ENCODE measurements around the gene IFI16.

IFI16 gene

DNA sequence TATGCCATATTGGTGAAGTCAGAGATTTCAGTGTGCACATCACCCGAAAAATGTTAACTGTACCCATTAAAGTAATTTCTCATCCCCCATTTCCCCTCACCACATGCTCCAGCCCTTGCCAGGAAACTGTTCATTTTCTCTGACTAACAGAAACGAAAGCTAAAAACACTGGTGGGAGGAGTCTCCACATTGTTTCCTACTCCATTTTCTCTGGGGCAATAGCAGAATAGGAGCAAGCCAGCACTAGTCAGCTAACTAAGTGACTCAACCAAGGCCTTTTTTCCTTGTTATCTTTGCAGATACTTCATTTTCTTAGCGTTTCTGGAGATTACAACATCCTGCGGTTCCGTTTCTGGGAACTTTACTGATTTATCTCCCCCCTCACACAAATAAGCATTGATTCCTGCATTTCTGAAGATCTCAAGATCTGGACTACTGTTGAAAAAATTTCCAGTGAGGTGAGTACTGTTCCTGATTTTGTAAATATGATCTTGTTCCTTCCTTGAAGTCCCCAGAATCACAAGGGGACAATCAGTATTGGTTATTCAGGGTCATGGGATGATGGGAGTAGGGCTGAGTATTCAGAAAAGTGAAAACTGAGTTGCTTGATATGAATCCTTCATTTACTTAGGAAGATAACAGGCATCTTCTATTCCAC lies at the start of gene IFI16:
IFI16 (plus strand) TSS at position 204 of the 658 bp plus-strand sequence. CDS start 4,774 bp downstream, outside the sequence.
- DNase-seq (ENCODE audit: insufficient read length, low spot score) (peak; percentile 59), FAIRE-seq (no peak)

DNA sequence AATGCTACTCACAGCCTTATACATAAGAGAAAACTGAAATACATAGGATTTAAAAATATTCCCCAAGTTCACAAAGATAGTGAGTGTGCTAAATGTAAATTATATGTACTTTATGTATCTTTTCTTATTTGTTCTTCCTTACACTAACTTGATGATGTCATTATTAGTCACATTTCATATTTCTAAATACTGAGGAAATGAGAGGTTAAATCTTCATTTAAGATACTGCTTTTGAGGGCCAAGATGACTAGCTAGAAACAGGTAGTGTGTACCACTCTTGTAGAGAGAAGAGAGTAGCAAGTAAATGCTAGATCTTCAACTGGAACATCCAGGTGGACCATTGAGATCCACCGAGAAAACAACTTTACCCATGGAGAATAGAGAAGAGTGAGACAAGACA lies 48.5 kb upstream of the IFI16 start:
- FAIRE-seq (no peak), DNase-seq (ENCODE audit: insufficient read length, low spot score) (no peak)

DNA sequence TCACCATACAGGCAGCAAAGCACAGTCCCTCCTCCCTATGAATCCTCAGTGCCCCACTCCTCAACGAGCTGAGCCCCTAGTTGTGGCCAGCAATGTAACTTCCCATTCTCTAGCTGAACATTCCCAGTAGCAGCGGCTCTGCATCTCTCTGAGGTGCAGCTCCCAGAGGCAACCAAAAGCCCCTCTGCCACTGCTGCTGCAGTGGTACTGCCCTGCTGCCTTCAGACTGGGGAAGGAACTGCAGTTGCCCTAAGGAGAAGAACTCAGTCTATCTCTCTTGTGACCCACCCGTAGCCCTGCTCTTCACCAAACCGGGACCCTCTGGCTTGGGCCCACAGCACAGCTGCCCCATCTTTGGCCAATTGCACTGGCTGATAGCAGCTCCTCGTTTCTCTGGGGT lies 46.7 kb upstream of the IFI16 start:
- no peak for DNase-seq (ENCODE audit: insufficient read length, low spot score)
- FAIRE-seq = no peak

DNA sequence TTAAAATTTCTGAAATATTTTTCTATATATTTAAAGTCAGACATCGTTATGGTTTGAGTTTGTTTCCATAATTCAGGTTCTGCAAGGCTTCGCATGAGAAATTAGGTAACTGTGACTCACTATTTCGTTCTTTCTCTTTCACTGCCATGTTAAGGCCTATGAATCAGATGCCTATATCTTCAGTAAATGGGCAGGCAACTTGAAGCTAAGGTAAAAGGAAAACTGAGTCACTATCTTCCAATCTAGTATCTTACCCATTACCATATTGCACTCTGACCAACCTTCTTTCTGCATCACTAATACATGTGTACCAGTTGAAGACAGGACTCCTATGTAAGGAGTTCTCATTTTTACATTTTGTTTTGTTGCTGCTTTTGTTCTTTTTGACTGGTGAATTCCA lies 40.5 kb upstream of the IFI16 start:
- FAIRE-seq (no peak), DNase-seq (ENCODE audit: insufficient read length, low spot score) (no peak)

DNA sequence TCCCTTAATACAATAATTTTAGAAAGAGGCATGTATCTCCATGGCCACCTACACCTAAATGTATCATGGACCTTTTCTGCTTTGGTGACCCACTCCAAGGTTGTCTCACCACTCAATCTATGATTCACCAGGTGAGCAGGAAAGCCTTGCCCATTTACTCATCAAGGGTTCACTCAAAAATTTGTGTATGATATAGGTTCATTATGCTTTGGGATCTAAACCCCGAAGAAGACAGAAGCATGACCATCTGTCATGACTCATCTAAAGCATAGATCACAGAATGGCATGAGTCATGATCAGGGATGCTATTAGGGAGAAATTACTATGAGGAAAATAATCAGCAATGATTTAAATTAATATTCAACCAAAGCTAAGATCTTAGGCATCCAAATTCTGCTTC lies 39.9 kb upstream of the IFI16 start:
- no peak for FAIRE-seq
- DNase-seq (ENCODE audit: insufficient read length, low spot score) = no peak

DNA sequence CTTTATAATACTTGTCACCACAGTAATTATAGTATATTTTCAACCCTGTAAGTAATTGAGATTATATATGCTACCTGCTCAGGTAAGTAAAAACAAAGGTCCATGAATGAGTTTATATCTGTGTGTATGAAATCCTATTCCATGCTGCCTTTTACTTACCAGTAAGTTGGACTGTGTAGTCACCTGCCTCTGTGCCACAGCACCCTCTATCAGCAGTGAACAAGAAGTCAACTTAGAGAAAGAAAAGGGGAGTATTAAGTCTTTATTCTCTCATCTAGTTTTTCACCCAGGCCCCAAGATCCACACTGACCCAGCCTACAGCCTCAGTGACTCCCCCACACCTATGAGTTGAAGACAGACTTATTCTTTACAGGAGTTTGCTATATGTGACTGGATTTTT lies 36.9 kb upstream of the IFI16 start:
- DNase-seq (ENCODE audit: insufficient read length, low spot score) = no peak

DNA sequence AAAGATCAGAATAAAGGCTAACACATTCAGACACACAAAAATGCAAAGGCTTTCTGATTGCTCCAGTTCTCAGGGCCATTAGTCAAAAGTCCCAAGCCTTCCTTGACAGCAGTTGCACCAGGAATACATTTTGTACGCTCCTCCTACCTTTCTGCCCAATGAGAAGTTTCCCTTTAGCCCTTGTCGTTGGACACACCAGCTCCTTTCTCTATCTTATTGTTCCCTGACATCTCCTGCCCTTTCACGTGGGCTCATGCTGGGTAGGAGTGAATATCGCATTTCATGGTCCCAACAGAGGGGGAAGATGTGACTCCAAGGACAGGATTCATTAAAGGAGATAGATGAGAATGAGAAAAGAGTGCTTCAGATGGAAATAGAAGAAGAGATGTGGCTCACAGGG lies 33.5 kb upstream of the IFI16 start:
- no peak for FAIRE-seq
- DNase-seq (ENCODE audit: insufficient read length, low spot score) = no peak

More for the DNA sequence above, 36.9 kb upstream of the IFI16 start:
- FAIRE-seq = no peak

DNA sequence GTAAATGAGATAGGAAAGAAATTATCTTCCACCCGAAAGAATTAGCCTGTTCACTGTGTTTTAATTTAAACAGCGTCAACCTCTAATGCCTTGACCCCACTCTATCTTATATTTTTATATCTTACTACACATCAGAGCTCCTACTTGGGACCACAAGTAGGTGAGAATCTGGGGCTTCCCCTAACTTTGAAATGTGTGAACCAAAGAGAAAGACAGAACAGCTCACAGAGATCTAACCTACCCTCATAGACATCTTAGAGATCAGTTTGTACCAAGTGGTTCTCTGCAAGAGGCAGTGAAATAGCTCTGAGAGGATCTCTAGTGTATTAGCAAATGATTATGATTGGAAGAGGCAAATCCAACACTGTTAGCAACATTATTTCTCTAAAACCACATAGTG lies 31.0 kb upstream of the IFI16 start:
- FAIRE-seq = no peak
- DNase-seq (ENCODE audit: insufficient read length, low spot score) = no peak

DNA sequence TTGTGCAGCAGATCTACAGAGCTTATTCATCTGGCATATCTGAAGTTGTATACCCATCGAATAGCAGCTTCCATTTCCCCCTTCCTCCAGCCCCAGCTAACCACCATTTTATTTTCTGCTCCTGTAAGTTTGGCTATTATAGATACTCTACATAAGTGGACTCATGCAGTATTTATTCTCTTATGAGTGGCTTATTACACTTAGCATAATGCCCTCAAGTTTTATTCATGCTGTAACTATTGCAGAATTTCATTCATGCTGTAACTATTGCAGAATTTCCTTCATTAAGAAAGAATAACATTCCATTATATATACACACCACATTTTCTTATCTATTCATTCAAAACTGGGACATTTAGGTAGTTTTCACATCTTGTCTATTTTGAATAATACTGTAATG lies 30.5 kb upstream of the IFI16 start:
- FAIRE-seq (no peak), DNase-seq (ENCODE audit: insufficient read length, low spot score) (no peak)

DNA sequence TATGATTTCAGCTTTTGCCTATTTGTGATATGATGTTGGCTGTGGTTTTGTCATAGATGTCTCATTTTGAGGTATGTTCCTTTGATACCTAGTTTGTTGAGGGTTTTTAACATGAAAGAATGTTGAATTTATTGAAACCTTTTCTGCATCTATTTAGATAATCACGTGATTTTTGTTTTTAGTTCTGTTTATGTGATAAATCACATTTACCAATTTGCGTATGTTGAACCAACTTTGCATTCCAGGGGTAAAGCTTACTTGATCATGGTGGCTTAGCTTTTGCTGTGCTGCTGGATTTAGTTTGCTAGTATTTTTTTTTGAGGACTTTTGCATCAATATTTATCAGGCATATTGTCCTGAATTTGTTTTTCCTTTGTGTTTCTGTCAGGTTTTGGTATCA lies 26.5 kb upstream of the IFI16 start:
- DNase-seq (ENCODE audit: insufficient read length, low spot score) (no peak), FAIRE-seq (no peak)

DNA sequence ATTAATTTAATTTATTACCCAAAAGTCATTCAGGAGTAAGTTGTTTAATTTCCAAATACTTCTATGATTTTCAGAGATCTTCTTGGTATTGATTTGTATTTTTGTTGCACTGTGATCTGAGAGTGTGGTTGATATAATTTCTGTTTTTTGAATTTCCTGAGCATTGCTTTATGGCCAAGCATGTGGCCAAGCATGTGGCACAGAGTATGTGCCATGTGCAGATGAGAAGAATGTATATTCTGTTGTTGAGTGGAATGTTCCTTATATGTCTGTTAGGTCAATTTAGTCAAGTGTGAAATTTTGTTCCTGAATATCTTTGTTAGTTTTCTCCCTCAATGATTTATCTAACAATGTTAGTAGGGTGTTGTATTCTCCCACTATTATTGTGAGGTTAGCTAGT lies 25.3 kb upstream of the IFI16 start:
- no peak for DNase-seq (ENCODE audit: insufficient read length, low spot score)
- no peak for FAIRE-seq

DNA sequence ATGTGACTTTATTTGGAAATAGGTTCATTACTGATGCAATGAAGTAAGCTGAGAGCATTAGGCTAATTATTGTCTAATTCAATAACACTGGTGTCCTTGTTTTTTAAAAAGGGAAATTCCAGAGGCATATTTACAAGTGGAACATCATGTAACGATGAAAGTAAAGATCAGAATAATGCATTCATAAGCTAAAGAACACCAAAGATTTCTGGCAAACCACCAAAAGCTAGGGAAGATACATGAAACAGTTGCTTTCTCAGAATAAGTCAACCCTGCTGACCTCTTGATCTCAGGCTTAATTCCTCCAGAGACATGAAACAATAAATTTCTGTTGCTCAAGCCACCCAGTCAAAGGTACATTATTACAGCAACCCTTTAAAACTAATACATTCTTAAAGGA lies 20.3 kb upstream of the IFI16 start:
- DNase-seq (ENCODE audit: insufficient read length, low spot score) (no peak), FAIRE-seq (no peak)

DNA sequence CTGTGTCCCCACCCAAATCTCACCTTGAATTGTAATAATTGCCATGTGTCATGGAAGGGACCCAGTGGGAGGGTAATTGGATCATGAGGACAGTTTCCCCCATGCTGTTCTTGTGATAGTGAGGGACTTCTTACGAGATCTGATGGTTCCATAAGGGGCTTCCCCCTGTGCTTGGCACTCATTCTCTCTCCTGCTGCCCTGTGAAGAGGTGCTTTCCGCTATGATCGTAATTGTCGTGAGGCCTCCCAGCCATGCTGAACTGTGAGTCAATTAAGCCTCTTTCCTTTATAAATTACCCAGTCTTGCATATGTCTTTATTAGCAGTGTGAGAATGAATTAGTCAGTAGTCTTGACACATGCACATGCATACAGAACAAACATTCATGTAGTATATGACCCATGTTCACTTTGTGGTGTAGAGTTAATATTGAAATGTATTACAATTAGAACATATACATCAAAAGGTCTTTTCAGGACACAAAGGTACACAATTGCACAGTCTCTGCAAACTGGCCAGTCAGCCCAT lies 16.9 kb upstream of the IFI16 start:
- no peak for DNase-seq (ENCODE audit: insufficient read length, low spot score)
- FAIRE-seq = no peak

DNA sequence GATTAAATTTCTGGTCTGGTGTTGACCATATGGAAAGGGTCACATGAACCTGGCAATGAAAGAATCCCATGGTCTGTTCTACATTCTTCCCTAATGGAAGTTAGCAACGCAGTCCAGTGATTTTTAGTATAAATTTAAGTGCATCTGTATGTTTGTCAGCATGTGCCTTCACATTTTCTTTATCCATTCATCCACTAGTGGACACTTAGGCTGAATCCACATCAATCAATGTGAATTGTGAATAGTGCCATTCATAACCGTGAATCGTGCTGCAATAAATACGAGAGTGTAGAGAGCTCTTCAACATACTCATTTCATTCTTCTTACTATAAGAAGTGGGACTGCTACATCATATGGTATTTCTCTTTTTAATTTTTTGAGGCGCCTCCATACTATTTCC lies 12.7 kb upstream of the IFI16 start:
- FAIRE-seq (no peak), DNase-seq (ENCODE audit: insufficient read length, low spot score) (no peak)

DNA sequence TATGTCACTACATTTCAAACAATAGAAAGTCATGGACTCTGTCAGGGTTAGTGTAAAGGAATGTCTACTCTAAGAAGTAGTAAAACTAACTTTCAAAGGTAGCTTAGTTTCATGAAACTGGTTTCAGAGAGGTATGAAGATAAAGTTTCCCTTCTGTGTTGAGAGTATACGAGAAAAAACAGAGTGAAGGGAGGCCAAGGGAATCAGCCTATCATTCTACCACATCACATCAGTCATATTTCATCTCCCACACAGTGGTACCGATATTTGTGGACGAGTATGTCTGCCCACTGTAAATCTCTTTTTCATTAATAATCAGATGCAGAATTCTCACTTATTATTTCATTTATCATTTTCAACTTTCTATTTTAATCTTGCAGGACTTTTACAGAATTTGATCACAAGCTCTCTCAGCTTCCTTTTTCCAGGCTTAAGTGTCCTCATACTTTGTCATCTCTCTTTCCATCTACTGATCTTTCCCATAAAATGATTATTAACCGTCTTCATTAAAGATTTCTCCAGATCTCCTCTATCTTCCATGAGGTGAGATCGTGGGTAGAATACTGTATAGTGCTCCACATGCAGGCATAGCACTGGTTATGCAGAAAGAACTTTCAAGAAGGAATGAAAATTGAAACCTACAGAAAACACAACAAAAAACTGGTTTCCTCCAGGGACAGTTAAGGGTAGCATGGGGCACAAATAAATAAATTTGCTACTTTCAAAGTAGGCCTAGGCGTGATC lies 11.5 kb upstream of the IFI16 start:
- no peak for DNase-seq (ENCODE audit: insufficient read length, low spot score)
- FAIRE-seq = no peak

DNA sequence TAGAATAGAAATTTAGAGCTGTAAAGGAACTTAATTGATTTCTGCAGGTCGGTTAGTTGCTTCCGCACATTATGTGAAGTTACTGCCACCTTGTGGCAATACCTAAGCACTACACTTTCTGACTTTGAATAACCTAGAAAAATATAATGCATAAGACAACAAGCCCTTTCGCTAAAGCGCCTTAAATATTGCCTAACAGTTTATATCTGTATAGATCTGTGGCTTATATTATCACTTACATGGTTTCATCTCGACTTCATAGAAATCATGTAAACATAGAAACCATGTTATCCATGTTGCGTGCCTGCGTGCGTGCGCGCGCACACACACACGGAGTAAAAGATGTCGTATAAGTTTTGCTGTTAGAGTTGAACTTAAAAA lies 10.9 kb upstream of the IFI16 start:
- DNase-seq (ENCODE audit: insufficient read length, low spot score) = peak; percentile 14
- FAIRE-seq = no peak

DNA sequence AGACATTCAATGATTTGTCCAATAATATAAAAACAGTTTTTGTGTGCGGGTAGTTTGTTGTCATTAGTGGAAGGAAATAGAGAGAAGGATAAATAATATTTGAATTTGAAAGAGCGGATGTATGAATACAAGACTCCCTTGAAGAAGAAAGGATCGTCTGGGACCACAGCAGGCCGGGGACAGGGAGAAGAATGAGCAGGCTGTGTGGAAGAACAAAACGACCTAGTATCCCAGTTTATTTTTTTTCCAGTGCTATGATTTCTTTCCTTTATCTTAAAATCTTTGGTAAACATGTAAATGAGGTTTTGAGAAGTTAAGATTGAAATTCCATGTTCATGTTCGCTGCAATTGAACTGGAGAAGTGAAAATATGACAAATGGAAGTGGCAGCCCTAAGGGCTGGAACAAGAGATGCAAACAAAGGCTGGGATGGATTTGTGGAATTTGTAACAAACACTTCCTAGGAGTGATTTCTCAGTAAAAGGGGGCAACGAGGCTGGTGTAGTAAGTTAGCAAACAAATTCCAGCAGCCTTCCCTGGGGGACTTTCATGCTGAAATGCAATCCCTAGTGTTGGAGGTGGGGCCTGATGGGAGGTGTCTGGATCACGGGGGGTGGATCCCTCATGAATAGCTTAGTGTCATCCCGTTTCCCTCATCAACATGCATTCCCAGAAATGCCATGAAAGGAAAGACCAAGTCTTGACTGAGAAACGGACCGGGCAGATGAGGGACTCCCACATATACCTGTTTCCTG lies 10.2 kb upstream of the IFI16 start:
- DNase-seq (ENCODE audit: insufficient read length, low spot score) (peak; percentile 21), FAIRE-seq (no peak)

DNA sequence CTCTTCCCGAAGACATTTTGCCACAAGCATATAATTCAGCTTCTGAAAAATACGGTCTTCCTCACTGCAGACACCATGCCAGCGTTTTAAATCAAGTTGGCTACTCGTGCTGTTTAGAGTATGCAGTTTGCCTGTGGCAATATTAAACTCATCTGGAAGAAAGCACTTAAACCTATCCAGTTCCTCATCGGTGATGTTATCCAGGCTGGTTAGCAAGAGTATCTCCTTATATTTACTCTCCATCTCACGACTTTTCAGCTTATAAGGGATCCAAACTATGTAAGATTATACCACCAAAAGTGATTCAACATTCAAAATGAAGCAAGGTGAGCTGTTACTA lies 9.7 kb upstream of the IFI16 start:
- DNase-seq (ENCODE audit: insufficient read length, low spot score) (no peak), FAIRE-seq (no peak)

DNA sequence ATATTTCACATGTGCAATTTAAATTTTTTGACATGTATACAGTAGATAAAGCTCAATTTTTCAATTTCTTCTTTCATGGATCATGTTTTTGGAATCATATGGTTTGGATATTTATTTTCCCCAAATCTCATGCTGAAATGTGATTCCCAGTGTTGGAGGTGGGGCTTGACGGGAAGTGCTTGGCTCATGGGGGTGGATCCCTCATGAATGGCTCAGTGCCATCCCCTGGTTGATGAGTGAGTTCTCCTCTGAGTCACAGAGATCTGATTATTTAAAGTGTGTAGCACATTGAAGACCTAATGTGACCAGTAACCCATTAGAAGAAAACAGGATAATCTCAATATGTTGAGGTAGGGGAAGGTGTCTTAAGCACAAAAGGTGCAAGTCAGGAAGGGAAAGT lies 9.1 kb upstream of the IFI16 start:
- DNase-seq (ENCODE audit: insufficient read length, low spot score) (peak; percentile 48), FAIRE-seq (peak; percentile 67)

DNA sequence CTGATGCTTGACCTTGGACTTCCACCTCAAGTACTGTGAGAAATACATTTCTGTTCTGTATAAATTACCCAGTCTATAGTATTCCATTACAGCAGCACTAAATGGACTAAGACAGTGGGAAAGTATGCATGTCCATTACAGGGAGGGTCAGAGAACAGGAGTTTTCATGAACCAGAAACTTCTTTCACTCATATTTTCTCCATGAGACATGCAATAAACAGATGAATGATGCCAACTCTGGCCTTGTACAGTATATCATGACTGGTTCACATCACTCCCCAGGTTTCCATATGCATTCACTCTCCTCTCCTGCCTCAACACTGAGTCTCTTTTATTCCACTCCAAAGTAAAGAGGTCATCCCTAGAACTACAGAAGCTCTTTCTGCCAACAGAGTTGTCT lies 4.5 kb upstream of the IFI16 start:
- FAIRE-seq (no peak), DNase-seq (ENCODE audit: insufficient read length, low spot score) (no peak)

DNA sequence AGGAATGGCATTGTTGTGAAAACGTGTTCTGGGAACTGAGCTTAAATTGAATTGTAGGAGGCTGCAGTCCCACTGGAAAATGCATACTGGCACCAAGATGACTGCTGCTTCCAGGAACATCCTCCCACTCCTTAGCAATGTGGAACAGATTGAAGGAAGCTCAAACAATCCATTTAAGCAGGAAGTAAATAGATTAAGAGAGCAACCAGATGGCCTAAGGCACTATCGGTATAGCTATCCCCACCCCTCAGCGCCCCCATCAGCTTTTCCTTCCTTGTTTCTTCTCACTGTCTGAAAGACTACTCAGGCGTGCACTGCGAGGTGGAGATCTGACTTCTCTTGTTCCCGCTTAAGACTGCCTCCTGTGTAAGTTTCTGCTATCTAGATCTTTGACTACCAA lies 4.0 kb upstream of the IFI16 start:
- FAIRE-seq (no peak), DNase-seq (ENCODE audit: insufficient read length, low spot score) (no peak)

Data from HTR-8/SVneo (cell line).